K562 (cell line): Measurements from ENCODE around the gene DTHD1. TPM values are rescaled to one million over a fixed set of nuclear protein-coding genes. Genes with fewer than 3 reads are reported as not detected.

ENCODE experiments used
- ATAC-seq: fragments of 200-7000 bp; cut with Tn5 transposase; 3 replicates; pipeline ENCODE4 v1.9.1; 2020; ENCODE audit warnings: moderate library complexity
- BruUV-seq: library from RNA; stranded (reverse); fragments of 400-500 nt; replicated peaks from 2 replicates; lab custom pipeline; 2021; lab: Mats Ljungman, UMichigan
- CTCF ChIA-PET: fragments of 300-600 bp; formaldehyde crosslinking; extraction: SDS; loops from one replicate; lab custom pipeline; 2021; ENCODE audit warnings: low intra/inter-chr PET ratio; lab: Yijun Ruan, JAX
- POLR2A ChIA-PET: fragments of 300-600, 350-650 bp; sonication (Branson Sonifier 250); formaldehyde crosslinking; extraction: SDS; loops from one replicate; lab custom pipeline; 2021; ENCODE audit warnings: antibody characterized with exemption, inconsistent platforms; lab: Yijun Ruan, JAX
- DNase-seq, 4 experiments: peaks; one replicate each; pipeline versions ENCODE4 v3.0.0 to v3.0.0-alpha.2; 2011 to 2018; ENCODE audit warnings: low spot score in 3 of 4, mixed read lengths in 3 of 4; ENCODE audit errors: extremely low read depth in 1 of 4
- FAIRE-seq: peaks from 2 replicates; lab custom pipeline; 2011; peaks lifted over from hg19 to GRCh38; lab: Jason Lieb, UNC
- H2AFZ ChIP-seq: 2 replicates; pipeline ENCODE4 v1.6.0; 2011; ENCODE audit warnings: low read depth, low read length, control low read depth, inconsistent platforms
- H3K27ac ChIP-seq: fragments of 200-600 bp; 3 replicates; pipeline ENCODE4 v1.8.0; 2011; ENCODE audit warnings: low read depth, mild to moderate bottlenecking, control low read depth, inconsistent platforms, low read length, moderate library complexity, mixed read lengths; ENCODE audit errors: extremely low read depth
- H3K27me3 ChIP-seq, 2 experiments: fragments of 300-600 bp in 1 of 2; 2 replicates in 1 of 2; 3 replicates in 1 of 2; pipeline versions ENCODE4 v1.6.0 to v1.8.0; 2011; ENCODE audit warnings: inconsistent platforms in 2 of 2, low read length in 2 of 2, mild to moderate bottlenecking in 1 of 2, mixed read lengths in 1 of 2, moderate library complexity in 1 of 2; ENCODE audit not compliant: control insufficient read depth in 2 of 2, insufficient read depth in 2 of 2
- H3K36me3 ChIP-seq: fragments of 300-600 bp; 3 replicates; pipeline ENCODE4 v1.8.0; 2011; ENCODE audit warnings: mild to moderate bottlenecking, low read length, inconsistent platforms; ENCODE audit not compliant: control insufficient read depth, insufficient read depth
- H3K4me1 ChIP-seq, 2 experiments: fragments of 200-600 bp in 1 of 2; replicated peaks in 1 of 2; 2 replicates in 1 of 2; 3 replicates in 1 of 2; pipeline versions ENCODE4 v1.5.1 to v1.8.0; 2011; ENCODE audit warnings: inconsistent platforms in 2 of 2, low read length in 2 of 2, mild to moderate bottlenecking in 1 of 2, mixed read lengths in 1 of 2, moderate library complexity in 1 of 2; ENCODE audit not compliant: control insufficient read depth in 2 of 2, insufficient read depth in 2 of 2
- H3K4me2 ChIP-seq: 2 replicates; pipeline ENCODE4 v1.6.1; 2011; ENCODE audit warnings: low read length, control low read depth, inconsistent platforms, mixed read lengths; ENCODE audit not compliant: insufficient read depth
- H3K4me3 ChIP-seq: fragments of 200-600 bp; sonication (generic), shearing (Covaris generic); 2 replicates; pipeline ENCODE4 v1.5.1; 2016; ENCODE audit warnings: control low read depth, inconsistent platforms
- H3K79me2 ChIP-seq: fragments of 200-600 bp; 3 replicates; pipeline ENCODE4 v1.8.0; 2011; ENCODE audit warnings: low read length, inconsistent platforms; ENCODE audit not compliant: control insufficient read depth, insufficient read depth
- H3K9ac ChIP-seq, 2 experiments: 2 replicates each; pipeline versions ENCODE4 v1.6.0 to v1.6.1; 2011; ENCODE audit warnings: low read depth in 2 of 2, low read length in 2 of 2, control low read depth in 1 of 2, inconsistent platforms in 1 of 2, mild to moderate bottlenecking in 1 of 2, mixed read lengths in 1 of 2; ENCODE audit not compliant: insufficient read depth in 1 of 2
- H3K9me1 ChIP-seq: one replicate; pipeline ENCODE4 v1.6.0; 2011; ENCODE audit warnings: inconsistent platforms, mild to moderate bottlenecking, low read length, moderate library complexity; ENCODE audit not compliant: control insufficient read depth, insufficient read depth
- H3K9me3 ChIP-seq: replicated peaks from 2 replicates; pipeline ENCODE4 v1.5.1; 2011; ENCODE audit warnings: low read depth, low read length, inconsistent platforms; ENCODE audit not compliant: control insufficient read depth, insufficient read depth
- H4K20me1 ChIP-seq: replicated peaks from 2 replicates; pipeline ENCODE4 v1.6.1; 2011; ENCODE audit warnings: low read length, inconsistent platforms, mixed read lengths; ENCODE audit not compliant: control insufficient read depth, insufficient read depth
- FIP1L1 ChIP-seq: fragments of 200-400 bp; formaldehyde crosslinking; IDR thresholded peaks from 2 replicates; pipeline ENCODE4 v1.6.1; 2018; ENCODE audit warnings: mild to moderate bottlenecking, low read depth, low read length; ENCODE audit not compliant: poor library complexity, severe bottlenecking
- MECOM ChIP-seq: fragments of 250-450 bp; sonication (Bioruptor Pico); IDR thresholded peaks from 2 replicates; pipeline ENCODE4 v1.8.0; 2022; ENCODE audit warnings: inconsistent platforms
- MEF2D ChIP-seq: conservative IDR thresholded peaks from 2 replicates; pipeline ENCODE4 v1.6.1; 2016; ENCODE audit warnings: low read depth, missing genetic modification characterization, missing compliant biosample characterization
- POLR3A ChIP-seq: IDR thresholded peaks from 2 replicates; pipeline ENCODE4 v1.6.1; 2011; ENCODE audit warnings: borderline replicate concordance, mild to moderate bottlenecking, moderate library complexity; ENCODE audit not compliant: insufficient read length, insufficient read depth; ENCODE audit errors: extremely low read depth
- ZFP91 ChIP-seq: sonication (generic); formaldehyde crosslinking; IDR thresholded peaks from 2 replicates; pipeline ENCODE4 v1.8.0; 2022; ENCODE audit warnings: mild to moderate bottlenecking, missing genetic modification reagents
- ZNF133 ChIP-seq: fragments of 250-450 bp; sonication (Bioruptor Pico); IDR thresholded peaks from 2 replicates; pipeline ENCODE4 v1.4.0; 2020; ENCODE audit warnings: mild to moderate bottlenecking
- ZNF717 ChIP-seq: fragments of 250-450 bp; sonication (Bioruptor Pico); IDR thresholded peaks from 2 replicates; pipeline ENCODE4 v1.5.0; 2021
- WGBS: fragments of 100-300 bp; shearing (Covaris generic); methylation state at CpG from one replicate; pipeline ENCODE4 v1.1.6; 2016; ENCODE audit warnings: low coverage, mixed read lengths; ENCODE audit not compliant: insufficient coverage; ENCODE audit errors: missing lambda C conversion rate; 5-methylcytosine and 5-hydroxymethylcytosine counted together
- in situ Hi-C: fragments of 300-500 bp; cut with MboI; formaldehyde crosslinking; loops from 4 replicates; pipeline ENCODE4 v1.15.0; 2018; ENCODE audit warnings: inconsistent platforms, mixed read lengths
- intact Hi-C: fragments of 100-400 bp; cut with micrococcal nuclease; formaldehyde crosslinking; loops from 2 replicates; pipeline ENCODE4 v1.14.2; 2022
- polyA plus RNA-seq, 8 experiments: library from polyadenylated mRNA; depleted of rRNA in 4 of 8; stranded (reverse) in 5 of 8; unstranded in 3 of 8; fragments of >200 nt; fragmentation: Nextera tagmentation in 2 of 8; fragmentation: Illumina TruSeq in 1 of 8; extraction: Ambion mirVana in 2 of 8; extraction: Trizol in 1 of 8; gene quantifications; 2 replicates each; pipeline versions ENCODE4 v1.2.1 to v1.2.3, GENCODE V29; 2011 to 2014; ENCODE audit warnings: inconsistent platforms in 1 of 8, missing spikeins in 1 of 8
- total RNA-seq, 7 experiments: library from RNA; depleted of rRNA in 6 of 7; stranded (reverse); fragments of >200 nt in 6 of 7; fragmentation: Illumina TruSeq in 2 of 7; extraction: Trizol in 2 of 7; gene quantifications; 2 replicates each; pipeline versions ENCODE4 v1.2.1 to v1.2.3, GENCODE V29; 2011 to 2021; ENCODE audit warnings: low replicate concordance in 1 of 7
- TF ChIP-seq, protein P1 (sequence below): fragments of 250-450 bp; sonication (Bioruptor Pico); IDR thresholded peaks from 2 replicates; pipeline ENCODE4 v1.6.1; 2021; ENCODE audit warnings: mild to moderate bottlenecking

Gene DTHD1
- total and polyA plus RNA-seq, 9 of the 15 experiments (the other 6 are each of a cell fraction or from before 2014, with no cell fraction given), result not detected

DNA sequence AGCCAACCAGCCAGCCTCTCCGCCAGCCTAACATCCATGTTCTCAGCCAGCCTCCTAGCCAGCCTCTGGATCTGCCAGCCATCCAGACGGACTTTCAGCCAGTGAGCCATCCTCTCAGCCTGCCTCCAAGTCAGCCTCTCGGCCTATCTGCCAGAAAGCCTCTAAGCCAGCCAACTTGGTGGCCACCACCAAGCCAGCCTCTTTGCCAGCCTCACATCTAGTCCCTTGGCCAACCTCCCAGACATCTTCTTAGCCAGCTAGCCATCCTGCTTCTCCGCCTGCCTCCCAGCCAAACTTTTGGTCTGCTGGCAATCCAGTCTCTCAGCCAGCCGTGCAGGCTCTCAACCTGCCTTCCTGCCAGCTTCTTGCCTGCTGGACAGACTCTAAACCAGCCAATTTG lies 20.7 kb upstream of the DTHD1 start:
- no peak overlapping the region for H3K27ac ChIP-seq
- ChIA-PET POLR2A (no interaction called here), CTCF (no interaction called here)
- no peaks in the 10 kb centered on the region for H3K9me3 ChIP-seq
- no peak for TF ChIP-seq ZFP91 (CRISPR knock-in tag)
- TF ChIP-seq MECOM (CRISPR knock-in tag), result no peak
- no peak for TF ChIP-seq ZNF717 (CRISPR knock-in tag)
- TF ChIP-seq MEF2D (tag), result no peak
- TF ChIP-seq ZNF133 (CRISPR knock-in tag), result no peak
- TF ChIP-seq FIP1L1, result no peak
- TF ChIP-seq, protein P1, sequence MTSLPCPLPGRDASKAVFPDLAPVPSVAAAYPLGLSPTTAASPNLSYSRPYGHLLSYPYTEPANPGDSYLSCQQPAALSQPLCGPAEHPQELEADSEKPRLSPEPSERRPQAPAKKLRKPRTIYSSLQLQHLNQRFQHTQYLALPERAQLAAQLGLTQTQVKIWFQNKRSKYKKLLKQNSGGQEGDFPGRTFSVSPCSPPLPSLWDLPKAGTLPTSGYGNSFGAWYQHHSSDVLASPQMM (CRISPR knock-in tag), result no peak
- TF ChIP-seq POLR3A, result no peak
- H3K79me2 ChIP-seq, result no peaks in the 10 kb centered on the region
- BruUV-seq, result no TSS peak
- intact Hi-C loops, result no loop called here
- ATAC-seq, result no peak
- no peak for FAIRE-seq
- H4K20me1 ChIP-seq, result no peaks in the 10 kb centered on the region
- no peak overlapping the region for H2AFZ ChIP-seq
- no peaks in the 10 kb centered on the region for H3K27me3 ChIP-seq
- H3K9ac ChIP-seq, result no peak overlapping the region
- in situ Hi-C loops, result no loop called here
- no peaks in the 10 kb centered on the region for H3K4me1 ChIP-seq
- H3K4me2 ChIP-seq, result no peak overlapping the region
- H3K9me1 ChIP-seq, result no peaks in the 10 kb centered on the region
- H3K36me3 ChIP-seq, result no peaks in the 10 kb centered on the region
- no peak for DNase-seq
- 0% methylated on average over 4 of the region's 5 CpGs for WGBS
- no peak overlapping the region for H3K4me3 ChIP-seq
